NCI-H2029 (cell line): ENCODE measurements around the gene SERF1B.
"Not testable (repeated sequence)": the region's sequence is repeated elsewhere in the genome, so short reads cannot be mapped to it uniquely, and the experiment has no call there.

Source experiments
- DNase-seq: peaks from one replicate; lab custom pipeline; 2025; lab: John Stamatoyannopoulos, UW

Gene SERF1B

DNA sequence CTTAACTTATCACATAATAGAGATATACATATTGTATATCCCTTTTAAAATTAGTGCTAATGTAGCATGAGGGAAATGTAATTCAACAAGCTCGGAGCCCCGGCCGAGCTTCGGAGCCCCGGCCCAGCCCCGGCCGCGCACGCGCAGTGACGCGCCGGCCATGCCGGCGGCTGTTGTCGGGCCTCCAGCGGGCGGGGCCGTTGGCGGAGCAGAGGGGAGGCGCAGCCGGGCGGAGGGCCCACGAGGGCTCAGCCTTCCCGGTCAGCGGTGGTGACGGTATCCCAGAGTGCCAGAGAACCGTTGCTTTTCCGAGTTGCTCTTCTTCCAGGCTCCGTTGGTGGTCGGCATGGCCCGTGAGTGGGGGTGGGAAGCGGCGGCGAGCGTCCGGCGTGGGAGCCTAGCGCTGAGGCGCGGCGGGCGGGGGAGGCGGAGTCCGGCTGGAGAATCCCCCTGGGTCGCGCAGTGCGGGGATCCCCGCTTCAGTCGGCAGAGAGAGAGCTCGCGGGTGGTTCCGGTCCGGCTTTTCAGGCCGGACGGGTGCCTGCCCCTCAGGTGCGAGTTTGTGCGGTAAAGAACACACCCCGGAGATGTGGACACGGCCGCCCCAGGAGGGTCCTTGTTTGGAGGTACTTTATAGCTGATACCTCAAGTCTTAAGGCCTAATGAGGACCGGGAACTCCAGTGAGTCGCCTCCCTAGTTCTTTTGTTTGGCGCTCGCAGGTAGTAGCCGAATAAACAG, at the start of gene SERF1B:
Gene SERF1B, plus strand, starts transcription at position 146 of the 739 bp plus-strand sequence. Its CDS starts 201 bp downstream, at position 347.
- DNase-seq: not testable (repeated sequence)

DNA sequence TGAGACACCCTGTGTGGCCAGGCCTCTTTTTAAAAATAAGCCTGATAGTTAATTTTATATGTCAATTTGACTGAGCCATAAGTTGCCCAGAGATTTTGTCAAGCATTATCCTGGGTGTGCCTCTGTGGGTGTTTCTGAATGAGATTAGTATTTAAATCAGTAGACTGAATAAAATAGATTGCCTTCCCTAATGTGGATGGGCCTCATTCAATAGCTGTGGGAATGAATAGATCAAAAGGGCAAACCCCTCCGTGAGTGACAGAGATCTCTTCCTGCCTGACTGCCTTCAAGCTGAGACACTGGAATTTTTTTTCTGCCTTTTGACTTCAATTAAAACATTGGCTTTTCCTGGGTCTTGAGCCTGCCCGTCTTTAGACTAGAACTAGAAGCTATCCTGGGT, 33.3 kb upstream of the SERF1B start:
- DNase-seq: not testable (repeated sequence)

DNA sequence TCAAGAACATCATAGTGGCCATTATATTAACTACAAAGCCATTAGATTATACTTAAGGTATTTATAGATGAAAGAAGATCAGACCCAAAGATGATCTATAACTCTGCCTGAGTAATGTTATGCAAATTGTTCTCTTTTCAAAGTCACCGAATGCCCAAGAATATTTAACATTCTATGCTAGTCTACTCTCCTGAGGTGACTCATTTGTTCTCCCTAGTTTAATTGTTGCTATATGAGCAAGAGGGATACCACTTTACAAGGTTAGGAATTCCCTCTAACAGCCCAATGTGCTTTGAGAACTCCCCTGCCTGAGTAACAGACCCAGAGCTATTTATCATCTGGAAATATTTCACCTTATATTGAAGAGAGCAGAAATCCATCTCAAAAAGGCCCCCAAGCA, 29.5 kb upstream of the SERF1B start:
- DNase-seq: not testable (repeated sequence)

DNA sequence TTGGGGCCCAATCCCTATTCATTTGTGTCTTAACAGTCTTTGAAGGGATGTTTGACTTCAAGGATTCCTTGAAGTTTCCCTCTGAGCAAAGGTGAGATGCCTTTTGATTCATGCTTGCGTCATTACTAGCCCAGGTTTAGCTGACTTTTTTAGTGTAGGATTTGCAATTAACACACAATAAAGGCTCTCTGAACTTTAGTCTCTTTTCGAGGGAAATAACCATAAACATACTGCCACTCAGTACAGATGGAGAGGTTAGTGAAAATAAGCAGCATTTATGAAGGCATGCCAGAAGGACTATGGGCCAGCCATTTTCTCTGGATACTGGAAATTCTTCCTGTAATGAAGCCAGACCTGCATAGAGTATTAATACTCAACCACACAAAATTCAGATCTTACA, 4.4 kb upstream of the SERF1B start:
- DNase-seq: not testable (repeated sequence)

DNA sequence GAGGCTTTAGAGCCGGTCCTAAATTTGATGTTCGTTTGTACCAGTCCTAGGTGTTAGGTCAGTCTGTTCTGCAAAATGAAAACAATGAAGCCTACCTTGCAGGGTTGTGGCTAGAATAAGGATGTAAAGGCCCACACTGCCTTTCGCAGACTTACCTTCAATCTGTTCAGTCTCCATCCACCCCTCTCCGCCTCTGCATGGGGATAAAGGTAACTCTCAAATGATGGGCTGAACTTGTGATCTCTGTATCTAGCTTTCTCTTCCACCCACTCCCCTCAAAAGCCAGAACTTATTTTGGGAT, 744 bp downstream of the SERF1B start:
- not testable (repeated sequence) for DNase-seq

GRCh38 chr5:70031204-70031603, 6.2 kb downstream of the SERF1B start:
- DNase-seq: not testable (repeated sequence)

DNA sequence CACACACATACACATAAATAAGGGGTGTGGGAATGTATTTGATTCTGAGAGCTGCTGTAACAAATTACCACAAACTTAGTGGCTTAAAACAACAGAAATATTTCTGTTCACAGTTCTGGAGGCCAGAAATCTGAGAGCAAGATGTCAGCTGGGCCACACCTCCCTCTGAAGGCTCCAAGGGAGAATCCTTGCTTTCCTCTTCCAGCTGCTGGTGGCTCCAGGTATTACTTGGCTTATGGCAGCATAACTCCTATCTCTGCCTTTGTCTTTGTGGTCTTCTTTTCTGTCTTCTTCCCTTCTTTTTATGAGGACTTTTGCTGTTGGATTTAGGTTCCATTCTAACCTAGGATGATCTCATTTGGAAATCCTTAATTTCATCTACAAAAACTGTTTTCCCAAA, 16.4 kb downstream of the SERF1B start:
- not testable (repeated sequence) for DNase-seq

GRCh38 chr5:70049790-70050142, 24.7 kb downstream of the SERF1B start:
- DNase-seq: not testable (repeated sequence)

DNA sequence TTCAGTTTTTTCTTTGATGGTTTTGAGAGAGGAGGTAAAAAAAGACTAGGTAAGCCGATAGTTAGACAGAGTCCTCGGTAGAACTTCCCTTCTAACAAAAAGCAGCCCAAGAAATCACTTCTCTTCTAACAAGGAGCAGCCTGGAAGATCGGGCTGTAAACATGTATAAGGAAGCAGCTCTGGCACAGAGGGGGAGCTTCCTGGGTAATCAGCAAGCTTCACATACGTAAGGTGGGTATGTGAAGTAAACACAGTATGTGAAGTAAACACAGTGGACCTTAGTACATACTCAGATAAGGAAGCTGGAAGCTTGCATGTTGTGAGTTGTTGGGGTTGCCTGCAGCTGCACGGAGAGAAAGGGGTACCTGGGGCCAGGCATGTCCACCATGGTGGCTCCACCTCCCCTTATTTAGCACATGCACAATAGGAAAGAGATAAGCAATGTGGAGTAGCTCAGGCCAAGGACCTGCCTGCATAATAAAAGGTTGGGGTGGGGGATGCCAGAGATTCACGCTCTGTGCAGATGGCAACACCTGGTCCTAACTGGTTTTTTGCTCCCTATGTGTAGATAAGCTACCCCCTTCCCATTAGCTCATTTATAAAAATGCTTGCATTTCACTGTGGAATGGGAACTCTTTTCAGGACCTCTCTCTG, 31.4 kb downstream of the SERF1B start:
- not testable (repeated sequence) for DNase-seq

- DNase-seq: not testable (repeated sequence)
Measured at GRCh38 chr5:70057140-70057539, 32.1 kb downstream of the SERF1B start.

- not testable (repeated sequence) for DNase-seq
Measured at GRCh38 chr5:70077632-70078031, 52.6 kb downstream of the SERF1B start.

DNA sequence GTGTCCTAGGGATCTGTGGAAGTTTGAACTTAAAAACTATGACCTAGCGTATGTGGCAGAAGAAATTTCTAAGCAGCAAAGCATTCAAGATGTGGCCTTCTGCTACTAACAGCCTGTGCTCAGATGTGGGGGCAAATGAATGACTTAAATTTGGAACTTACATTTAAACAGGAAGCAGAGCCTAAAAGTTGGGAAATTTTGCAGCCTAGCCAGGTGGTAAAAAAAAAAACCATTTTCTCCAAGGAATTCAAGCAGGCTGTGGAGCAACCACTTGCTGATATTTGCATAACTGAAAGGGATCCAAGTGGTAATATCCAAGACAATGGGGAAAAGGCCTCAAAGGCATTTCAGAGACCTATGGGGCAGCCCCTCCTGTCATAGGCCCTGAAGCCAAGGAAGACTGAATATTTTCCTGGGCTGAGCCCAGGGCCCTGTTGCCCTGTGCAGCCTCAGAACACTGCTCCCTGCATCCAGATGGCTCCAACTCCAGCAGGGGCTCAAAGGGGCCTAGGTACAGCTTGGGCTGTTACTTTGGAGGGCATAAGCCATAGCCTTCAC, 63.9 kb downstream of the SERF1B start:
- DNase-seq: not testable (repeated sequence)

GRCh38 chr5:70091776-70092175, 66.7 kb downstream of the SERF1B start:
- DNase-seq: not testable (repeated sequence)
